Stimulated activated CD8-positive, alpha-beta memory T cell treated with anti-CD3 and anti-CD28 coated beads, Interleukin-12 subunit alpha, Interleukin-12 subunit beta, amount 100 ng/mL, for 24 hours (primary cell): ENCODE measurements around the gene ZSWIM8.
"Not testable (repeated sequence)": the region's sequence is repeated elsewhere in the genome, so short reads cannot be mapped to it uniquely, and the experiment has no call there.

Experiments used
- DNase-seq: peaks from one replicate; pipeline ENCODE4 v3.0.0-alpha.2; 2020; ENCODE audit errors: extremely low read depth

Gene ZSWIM8

DNA sequence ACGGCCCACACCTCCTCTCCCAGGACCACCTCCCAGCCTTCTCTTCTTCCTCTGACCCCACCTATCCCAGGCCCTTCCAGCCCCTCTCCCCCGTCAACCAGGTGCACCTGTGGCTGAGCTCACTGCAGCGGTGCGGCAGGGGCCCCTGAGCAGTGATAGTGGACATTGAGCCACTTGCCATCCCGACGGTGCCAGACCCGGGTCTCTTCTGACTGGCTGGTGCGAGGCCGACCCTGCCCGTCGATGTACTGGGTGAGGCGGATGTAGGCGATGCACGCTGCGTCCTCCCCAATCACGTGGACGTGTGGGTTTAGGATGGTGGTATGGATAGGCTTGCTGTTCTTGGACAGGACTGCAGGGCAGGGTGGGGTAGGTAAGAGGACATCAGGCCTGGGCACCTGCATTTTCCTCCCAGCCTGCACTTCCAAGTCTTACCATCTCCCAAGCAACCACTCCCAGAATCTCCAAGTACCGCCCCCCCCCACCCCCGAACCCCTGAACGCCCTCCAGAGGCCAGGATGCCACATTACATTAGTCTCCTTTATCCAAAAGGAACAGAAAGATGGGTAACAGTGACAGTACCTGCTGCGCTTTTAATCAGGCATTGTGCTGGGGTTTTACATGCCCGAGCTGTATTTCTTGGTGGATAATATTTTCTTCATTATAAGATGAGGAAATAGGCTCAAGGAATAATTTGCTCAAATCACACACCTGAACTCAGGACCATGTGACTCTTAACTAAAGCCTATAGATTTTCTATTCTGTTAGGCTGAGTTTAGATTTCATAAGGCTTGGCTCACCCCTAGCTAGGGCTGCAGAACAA lies 29.7 kb downstream of the ZSWIM8 start:
- DNase-seq = no peak

DNA sequence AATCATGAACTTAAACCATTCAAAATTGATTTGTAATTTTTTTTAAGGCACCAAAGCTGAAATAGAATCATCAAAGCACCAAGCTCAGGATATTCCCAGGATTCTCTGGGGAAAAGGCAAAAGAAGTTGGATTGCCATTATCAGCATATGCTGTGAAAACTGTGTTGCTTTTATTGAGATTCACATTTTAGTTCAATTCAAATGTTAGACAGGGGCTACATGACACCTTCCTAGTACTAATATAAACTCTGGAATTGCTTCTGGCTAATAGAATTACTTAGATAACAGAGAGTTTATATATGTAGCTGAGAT lies 30.3 kb downstream of the ZSWIM8 start:
- no peak for DNase-seq

- DNase-seq = no peak
These were observed 31.7 kb downstream of the ZSWIM8 start for GRCh38 chr10:73816917-73817729.

GRCh38 chr10:73817826-73818225 lies 32.4 kb downstream of the ZSWIM8 start:
- DNase-seq = no peak

DNA sequence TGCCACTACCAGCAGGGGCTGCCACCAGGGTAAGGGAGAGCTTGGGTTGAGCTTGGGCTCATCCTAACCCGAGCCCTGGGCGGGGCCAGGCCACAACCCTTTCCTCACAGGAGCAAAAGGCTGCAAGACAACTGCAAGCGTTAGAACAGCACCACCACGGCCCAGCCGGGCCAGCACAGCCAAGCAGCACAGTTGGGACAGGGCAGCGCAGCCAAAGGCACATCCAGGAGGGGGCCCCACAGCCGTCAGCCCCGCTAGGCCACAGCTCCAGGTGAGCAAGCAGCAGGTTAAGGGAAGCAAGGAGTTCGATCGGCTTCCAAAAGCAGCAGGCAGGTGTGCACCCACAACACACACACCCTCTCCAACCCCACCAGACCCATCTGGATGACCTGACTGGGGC lies 33.0 kb downstream of the ZSWIM8 start:
- no peak for DNase-seq

GRCh38 chr10:73819081-73819480 lies 33.7 kb downstream of the ZSWIM8 start:
- DNase-seq = no peak

- DNase-seq = no peak
These were observed 34.2 kb downstream of the ZSWIM8 start for GRCh38 chr10:73819513-73820093.

DNA sequence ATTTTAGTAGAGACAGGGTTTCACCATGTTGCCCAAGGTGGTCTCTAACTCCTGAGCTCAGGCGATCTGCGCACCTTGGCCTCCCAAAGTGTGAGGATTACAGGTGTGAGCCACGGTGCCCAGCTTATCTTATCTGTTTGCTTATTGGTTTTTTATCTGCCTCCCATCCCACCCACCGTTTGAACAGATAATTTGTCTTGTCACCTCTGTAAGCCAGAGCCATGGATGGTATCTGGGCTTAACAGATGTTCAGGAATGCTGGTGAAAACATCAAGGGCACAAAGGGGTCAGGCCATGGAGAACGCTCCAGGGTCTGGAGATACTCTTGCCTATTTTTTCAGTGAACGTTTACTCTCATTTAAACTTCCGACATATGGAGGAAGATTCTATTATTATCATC lies 38.0 kb downstream of the ZSWIM8 start:
- no peak for DNase-seq

GRCh38 chr10:73824146-73824725 lies 38.8 kb downstream of the ZSWIM8 start:
- DNase-seq = no peak

- DNase-seq = no peak
These were observed 42.1 kb downstream of the ZSWIM8 start for GRCh38 chr10:73827346-73828089.

GRCh38 chr10:73828161-73828560 lies 42.8 kb downstream of the ZSWIM8 start:
- DNase-seq = no peak

DNA sequence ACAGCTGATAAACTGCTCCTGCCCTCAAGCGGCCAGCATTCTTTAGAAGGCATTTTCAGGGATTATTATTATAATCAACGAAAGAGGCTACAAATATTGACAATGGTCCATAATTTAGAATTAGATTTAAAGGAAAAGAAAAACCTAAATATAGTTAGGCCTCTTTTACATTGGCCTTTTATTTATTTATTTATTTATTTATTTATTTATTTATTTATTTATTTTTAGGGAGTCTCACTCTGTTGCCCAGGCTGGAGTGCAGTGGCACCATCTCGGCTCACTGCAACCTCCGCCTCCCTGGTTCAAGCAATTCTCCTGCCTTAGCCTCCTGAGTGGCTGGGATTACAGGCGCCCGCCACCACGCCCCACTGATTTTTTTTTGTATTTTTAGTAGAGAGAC lies 43.7 kb downstream of the ZSWIM8 start:
- not testable (repeated sequence) for DNase-seq

- no peak for DNase-seq
These were observed 51.1 kb downstream of the ZSWIM8 start for GRCh38 chr10:73836427-73836980.

DNA sequence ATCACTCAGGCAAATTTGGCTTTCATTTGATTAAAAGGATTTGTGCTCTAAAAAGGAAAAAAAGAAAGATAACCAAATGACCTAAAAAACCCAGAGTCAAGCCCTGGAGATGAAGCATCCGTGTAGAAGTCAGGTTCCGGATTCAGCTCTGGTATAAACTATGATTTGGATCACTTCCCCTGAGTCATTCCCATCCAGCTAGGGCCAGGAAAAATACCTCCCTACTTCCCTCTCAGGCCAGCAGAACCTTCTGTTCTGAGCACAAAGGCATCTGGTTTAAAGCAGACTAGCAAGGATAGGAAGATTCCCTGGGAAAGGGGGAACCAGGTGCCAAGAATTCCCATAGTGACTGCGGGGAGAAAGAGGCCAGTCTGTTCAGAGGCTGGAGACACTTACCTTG lies 51.7 kb downstream of the ZSWIM8 start:
- DNase-seq = no peak

- DNase-seq = no peak
These were observed 52.7 kb downstream of the ZSWIM8 start for GRCh38 chr10:73838008-73838567.

GRCh38 chr10:73838827-73839226 lies 53.4 kb downstream of the ZSWIM8 start:
- no peak for DNase-seq

DNA sequence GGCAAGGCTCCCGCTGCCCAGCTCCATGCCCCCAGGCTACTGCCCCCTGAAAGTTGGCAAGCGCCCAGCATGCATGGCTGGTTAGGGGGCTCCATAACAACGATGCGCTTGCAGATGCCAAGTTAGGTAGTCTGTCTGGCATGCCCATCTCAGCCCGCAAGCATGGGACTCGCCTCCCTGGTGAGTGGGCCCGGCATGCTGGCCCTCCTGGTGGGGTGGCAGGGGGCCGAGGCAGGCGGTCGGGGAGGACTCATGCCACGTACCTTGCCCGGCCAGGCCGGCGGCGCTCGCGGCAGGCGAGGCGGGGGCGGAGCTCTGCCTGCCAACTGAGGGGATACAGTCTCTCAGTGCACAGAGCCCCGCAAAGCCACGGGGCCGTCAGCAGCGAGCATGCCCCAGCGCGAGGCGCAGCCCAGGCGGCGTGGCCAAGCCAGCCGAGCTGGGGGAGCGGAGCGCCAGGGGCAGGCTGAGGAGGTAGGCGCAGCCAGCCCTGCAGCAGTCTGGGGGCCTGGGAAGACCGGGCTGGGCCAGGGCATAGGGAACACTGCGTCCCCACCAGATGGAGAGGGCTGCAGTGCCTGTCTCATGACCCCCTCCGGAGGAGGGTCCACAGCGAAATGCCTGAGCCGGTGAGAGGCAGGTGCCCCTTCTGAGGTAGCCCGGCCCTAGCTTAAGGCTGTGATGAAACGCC lies 54.0 kb downstream of the ZSWIM8 start:
- no peak for DNase-seq

GRCh38 chr10:73840056-73840402 lies 54.6 kb downstream of the ZSWIM8 start:
- DNase-seq = no peak

DNA sequence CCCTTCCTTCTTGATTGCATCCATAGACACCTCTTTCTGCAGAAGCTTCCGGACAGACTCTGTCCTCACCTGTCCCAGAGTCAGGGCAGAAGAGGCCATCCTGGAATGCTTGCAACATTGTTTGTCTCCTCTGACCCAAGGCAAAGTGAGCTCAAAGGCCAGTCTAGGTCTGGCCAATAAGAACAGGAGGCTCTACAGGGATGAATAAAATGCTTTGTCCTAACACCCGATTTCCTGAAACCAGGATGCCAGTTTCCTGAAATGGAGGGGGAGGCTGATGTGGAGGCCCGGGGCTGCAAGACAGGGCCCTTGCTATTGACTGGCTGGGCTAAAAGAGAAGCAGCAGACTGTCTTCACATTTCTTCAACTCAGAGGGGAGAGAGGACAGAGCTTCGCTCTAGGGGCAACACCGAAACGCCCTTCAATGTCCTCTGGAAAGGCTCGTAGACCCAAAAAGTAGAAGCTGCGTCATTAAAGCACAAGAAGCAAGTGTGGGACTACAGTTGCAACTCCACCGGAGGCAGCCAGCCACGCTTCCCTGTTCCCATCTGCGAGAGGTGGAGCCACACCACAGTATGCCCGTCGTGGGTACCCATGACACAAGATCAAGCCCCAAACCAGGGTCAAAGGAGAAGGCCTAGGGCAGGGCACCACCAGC lies 55.1 kb downstream of the ZSWIM8 start:
- no peak for DNase-seq

DNA sequence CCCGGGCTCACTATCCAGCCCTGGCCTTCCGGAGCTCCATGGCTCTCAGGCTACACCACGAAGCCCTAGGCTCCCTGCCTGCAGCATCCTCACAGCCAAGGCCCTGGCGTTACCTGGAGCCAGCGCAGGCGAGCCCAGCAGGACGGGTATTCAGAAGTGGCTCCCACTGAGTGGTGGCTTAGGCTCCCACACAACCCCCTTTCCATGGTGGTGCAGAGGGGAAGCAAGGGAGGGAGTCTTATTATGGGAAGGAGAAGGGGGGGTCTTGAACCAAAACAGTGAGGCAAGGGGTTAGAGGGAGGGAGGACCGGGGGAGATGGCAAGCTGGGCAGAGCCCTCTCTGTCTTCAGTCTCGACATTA lies 55.6 kb downstream of the ZSWIM8 start:
- no peak for DNase-seq
